ENCODE data around the gene FRMD4A.

- no peak for TF ChIP-seq DPF2 (IDR thresholded peaks at IDR 0.05)
- TF ChIP-seq YY1 (IDR thresholded peaks at IDR 0.05; ENCODE audit: low read depth, low read length): no peak
- no peak for TF ChIP-seq CTCF (IDR thresholded peaks at IDR 0.05 in 2 of 3, conservative IDR thresholded peaks at IDR 0.05 in 1 of 3; ENCODE audit: control insufficient read depth in 2 of 3, extremely low read depth in 1 of 3, insufficient read depth in 1 of 3, low read depth in 3 of 3, low read length in 3 of 3)
- no peak for TF ChIP-seq HDAC6 (IDR thresholded peaks at IDR 0.05; ENCODE audit: unreplicated experiment)
- TF ChIP-seq SIX5 (IDR thresholded peaks at IDR 0.05; ENCODE audit: low read depth, low read length, severe bottlenecking): no peak
- TF ChIP-seq RFX5 (IDR thresholded peaks at IDR 0.05; ENCODE audit: low read depth, low read length): no peak
- TF ChIP-seq REST (IDR thresholded peaks at IDR 0.05; ENCODE audit: low read depth, low read length): no peak
Measured at GRCh38 chr10:14205233-14205632, 125.5 kb downstream of the FRMD4A start.

Data from GM12878 (cell line).